Dermis microvascular lymphatic vessel endothelial cell (primary cell): ENCODE results near the gene CST3. TPM values are rescaled to one million over a fixed set of nuclear protein-coding genes. Genes with fewer than 3 reads are reported as not detected.
"Not testable (repeated sequence)": the region's sequence is repeated elsewhere in the genome, so short reads cannot be mapped to it uniquely, and the experiment has no call there.

Experiments
- DNase-seq, 2 donors: peaks; one replicate each; pipeline versions ENCODE4 v3.0.0 to v3.0.0-alpha.2; 2010; ENCODE audit warnings: low read depth in 2 of 2
- total RNA-seq: library from RNA; depleted of rRNA; stranded (reverse); fragments of >200 nt; gene quantifications from 2 replicates; pipeline ENCODE4 v1.2.1, GENCODE V29; 2014

CST3 gene
- total RNA-seq, 1 donor from 2014 or later = 112 TPM

GRCh38 chr20:23628402-23629016 lies 9.2 kb downstream of the CST3 start:
- DNase-seq = no peak

GRCh38 chr20:23627501-23627900 lies 10.3 kb downstream of the CST3 start:
- no peak for DNase-seq

GRCh38 chr20:23626040-23626620 lies 11.6 kb downstream of the CST3 start:
- DNase-seq = no peak

- DNase-seq = no peak
Observed at GRCh38 chr20:23625236-23625964, 12.4 kb downstream of the CST3 start.

- no peak for DNase-seq
Observed at GRCh38 chr20:23624324-23624691, 13.4 kb downstream of the CST3 start.

GRCh38 chr20:23623666-23624323 lies 14.0 kb downstream of the CST3 start:
- no peak for DNase-seq

- DNase-seq = peak; percentile 39 to 79
Observed at GRCh38 chr20:23622839-23623343, 14.9 kb downstream of the CST3 start.

- DNase-seq = not testable (repeated sequence)
Observed at GRCh38 chr20:23622401-23622800, 15.4 kb downstream of the CST3 start.

- not testable (repeated sequence) for DNase-seq
Observed at GRCh38 chr20:23620670-23621386, 16.9 kb downstream of the CST3 start.

- no peak for DNase-seq
Observed at GRCh38 chr20:23614163-23614562, 23.6 kb downstream of the CST3 start.

GRCh38 chr20:23613676-23614075 lies 24.1 kb downstream of the CST3 start:
- DNase-seq = no peak

- no peak for DNase-seq
Observed at GRCh38 chr20:23612396-23612795, 25.4 kb downstream of the CST3 start.

GRCh38 chr20:23609486-23610109 lies 28.2 kb downstream of the CST3 start:
- DNase-seq = no peak

- DNase-seq = no peak
Observed at GRCh38 chr20:23608251-23608846, 29.4 kb downstream of the CST3 start.

- no peak for DNase-seq
Observed at GRCh38 chr20:23607497-23608245, 30.1 kb downstream of the CST3 start.

GRCh38 chr20:23606652-23607049 lies 31.1 kb downstream of the CST3 start:
- DNase-seq = peak in 1 of 2 donors; percentile 62

- DNase-seq = no peak
Observed at GRCh38 chr20:23605867-23606651, 31.7 kb downstream of the CST3 start, which contains the start of gene CST9. TSS of gene CST9 (minus strand) at chr20:23605917. CDS start at chr20:23605864, 53 bp downstream.

- no peak for DNase-seq
Observed at GRCh38 chr20:23604306-23604705, 33.4 kb downstream of the CST3 start.

- DNase-seq = no peak
Observed at GRCh38 chr20:23603321-23603720, 34.4 kb downstream of the CST3 start.
